Tibial nerve (tissue), 4 donors: Measurements from ENCODE around the gene GPR149. TPM values are rescaled to one million over a fixed set of nuclear protein-coding genes. Genes with fewer than 3 reads are reported as not detected.

Experiments used
- DNase-seq, 2 donors: peaks; one replicate each; pipeline ENCODE4 v3.0.0-alpha.2; 2019; ENCODE audit warnings: low spot score in 2 of 2
- H3K27ac ChIP-seq, 4 donors: fragments of 200-600 bp; sonication (generic) in 3 of 4; one replicate each; pipeline ENCODE4 v1.5.1; 2017 to 2019; ENCODE audit warnings: mild to moderate bottlenecking in 1 of 4
- H3K27me3 ChIP-seq, 2 donors: fragments of 200-600 bp; sonication (generic) in 1 of 2; one replicate each; pipeline versions ENCODE4 v1.5.1 to v1.6.0; 2017 to 2019
- H3K36me3 ChIP-seq, 3 donors: fragments of 200-600 bp; sonication (generic); one replicate each; pipeline ENCODE4 v1.5.1; 2018 to 2019
- H3K4me1 ChIP-seq, 4 donors: fragments of 200-600 bp; sonication (generic) in 3 of 4; one replicate each; pipeline ENCODE4 v1.5.1; 2017 to 2019
- H3K4me3 ChIP-seq, 4 donors: fragments of 200-600 bp; sonication (generic) in 3 of 4; one replicate each; pipeline ENCODE4 v1.5.1; 2017 to 2019; ENCODE audit warnings: mild to moderate bottlenecking in 1 of 4, moderate library complexity in 1 of 4
- H3K9me3 ChIP-seq, 4 donors: fragments of 200-600 bp; sonication (generic) in 3 of 4; one replicate each; pipeline ENCODE4 v1.5.1; 2017 to 2019
- CTCF ChIP-seq, 5 experiments: fragments of 200-600 bp in 3 of 5; fragments of 450-650 bp in 2 of 5; sonication (generic) in 3 of 5; IDR thresholded peaks; one replicate each; pipeline ENCODE4 v1.5.1; 2016 to 2019; ENCODE audit warnings: antibody characterized with exemption in 5 of 5, mild to moderate bottlenecking in 3 of 5, moderate library complexity in 2 of 5
- EP300 ChIP-seq, 2 donors: sonication (generic); formaldehyde crosslinking; IDR thresholded peaks; one replicate each; pipeline ENCODE4 v1.6.1; 2017; ENCODE audit warnings: antibody characterized with exemption in 2 of 2, mild to moderate bottlenecking in 1 of 2
- POLR2A ChIP-seq, 2 donors: fragments of 450-650 bp; IDR thresholded peaks; one replicate each; pipeline ENCODE4 v1.6.1; 2017; ENCODE audit warnings: antibody characterized with exemption in 2 of 2, mild to moderate bottlenecking in 2 of 2, moderate library complexity in 2 of 2
- WGBS, 2 donors: methylation state at CpG; one replicate each; pipeline ENCODE4 v1.1.5; 2018; 5-methylcytosine and 5-hydroxymethylcytosine counted together
- small RNA-seq: library from RNA; depleted of rRNA; stranded (forward); fragments of <200 nt; gene quantifications from one replicate; pipeline ENCODE3, GENCODE V24; 2016
- total RNA-seq, 4 donors: library from RNA; depleted of rRNA; stranded (reverse); fragments of >200 nt; gene quantifications; one replicate each; pipeline ENCODE4 v1.1.0, GENCODE V29; 2016

GPR149 gene
- total RNA-seq, 4 donors from 2014 or later: not detected

- Histone ChIP-seq H3K36me3 (peaks cover 0 to 89% (median 23%) of the 10 kb centered on the region in 3 donors), H3K27me3 (no peaks in the 10 kb centered on the region), H3K4me3 (no peak overlapping the region), H3K4me1 (no peaks in the 10 kb centered on the region), H3K27ac (no peak overlapping the region), H3K9me3 (no peaks in the 10 kb centered on the region)
- 86 to 88% methylated on average over 3 of the region's 3 CpGs for WGBS, 2 donors
- DNase-seq: no peak
- no peak for TF ChIP-seq CTCF (IDR thresholded peaks at IDR 0.05)
- TF ChIP-seq POLR2A (IDR thresholded peaks at IDR 0.05): no peak
- TF ChIP-seq EP300 (IDR thresholded peaks at IDR 0.05): no peak
Measured at GRCh38 chr3:154301561-154301960, 128.4 kb downstream of the GPR149 start.

GRCh38 chr3:154294016-154294415 is 136.0 kb downstream of the GPR149 start:
- H3K27ac ChIP-seq: no peak overlapping the region
- DNase-seq: no peak
- H3K4me1 ChIP-seq: no peaks in the 10 kb centered on the region
- 93 to 95% methylated on average over 2 of the region's 2 CpGs for WGBS, 2 donors
- TF ChIP-seq CTCF (IDR thresholded peaks at IDR 0.05) (no peak), EP300 (IDR thresholded peaks at IDR 0.05) (no peak), POLR2A (IDR thresholded peaks at IDR 0.05) (no peak)
- no peak overlapping the region for H3K4me3 ChIP-seq
- peaks cover 0 to 86% (median 23%) of the 10 kb centered on the region in 3 donors for H3K36me3 ChIP-seq
- no peaks in the 10 kb centered on the region for H3K27me3 ChIP-seq
- H3K9me3 ChIP-seq: no peaks in the 10 kb centered on the region

- no peak for TF ChIP-seq POLR2A (IDR thresholded peaks at IDR 0.05)
- TF ChIP-seq EP300 (IDR thresholded peaks at IDR 0.05): no peak
- TF ChIP-seq CTCF (IDR thresholded peaks at IDR 0.05): no peak
- H3K4me3 ChIP-seq: no peak overlapping the region
- H3K36me3 ChIP-seq: peaks cover 0 to 89% (median 16%) of the 10 kb centered on the region in 3 donors
- DNase-seq: no peak
- no peaks in the 10 kb centered on the region for H3K9me3 ChIP-seq
- 97 to 100% methylated on average over 5 of the region's 5 CpGs for WGBS, 2 donors
- H3K27ac ChIP-seq: no peak overlapping the region
- peaks cover 0 to 3% (median 0%) of the 10 kb centered on the region in 4 donors for H3K4me1 ChIP-seq
- H3K27me3 ChIP-seq: no peaks in the 10 kb centered on the region
Measured at GRCh38 chr3:154290187-154290586, 139.8 kb downstream of the GPR149 start.

Small RNA genes within 50 kb of the gene (small RNA-seq; reads per million reads assigned to genes)
- not detected for gene RF01210

Other genes with a start within 250 kb of the GPR149 start
- 10 to 100 TPM; 60.6 to 73.5 (median 64.5) TPM for gene DHX36, start 105.7 kb downstream of the GPR149 start, total RNA-seq